Measurements from ENCODE around the gene CCNY.
A peak's percentile ranks its signal among the peaks of the same experiment; 100 is the strongest.

The CCNY gene

GRCh38 chr10:35421553-35422178, 85.4 kb downstream of the CCNY start:
- no peak overlapping the region for H3K18ac ChIP-seq (ENCODE audit: low read length)
- no peak overlapping the region for H3K9ac ChIP-seq (ENCODE audit: low read depth, low read length, poor library complexity)
- no peak overlapping the region for H2BK15ac ChIP-seq (ENCODE audit: low read length)
- no peak overlapping the region for H2BK5ac ChIP-seq (ENCODE audit: low read length)
- no peak overlapping the region for H3K4me2 ChIP-seq (ENCODE audit: insufficient read depth, low read length, poor library complexity, severe bottlenecking)
- H2AK5ac ChIP-seq (ENCODE audit: low read depth, low read length) = no peak overlapping the region
- peaks cover 7% of the 10 kb centered on the region for H3K79me1 ChIP-seq (ENCODE audit: low read depth, low read length)
- no peak overlapping the region for H3K14ac ChIP-seq (ENCODE audit: low read length)
- DNase-seq (ENCODE audit: low spot score) = no peak
- H3K27ac ChIP-seq (replicated peaks; ENCODE audit: low read length) = peak overlapping the region; percentile 10
- H3K9me3 ChIP-seq (replicated peaks in 1 of 2; ENCODE audit: control insufficient read depth in 2 of 2, insufficient read depth in 1 of 2, low read depth in 1 of 2, low read length in 2 of 2) = no peaks in the 10 kb centered on the region
- H4K91ac ChIP-seq (ENCODE audit: low read depth, low read length, poor library complexity) = no peak overlapping the region
- H3K27me3 ChIP-seq (ENCODE audit: control insufficient read depth in 3 of 3, insufficient read depth in 3 of 3, low read depth in 1 of 3, low read length in 3 of 3) = no peaks in the 10 kb centered on the region
- no peak overlapping the region for H2BK12ac ChIP-seq (ENCODE audit: low read length)
- WGBS, 2 donors (ENCODE audit: extremely low coverage in 2 of 2, insufficient read length in 2 of 2, insufficient replicate concordance in 1 of 2) = no CpG with 5 or more reads among the region's 5 CpGs
- no peak overlapping the region for H3K23ac ChIP-seq (ENCODE audit: low read depth, low read length, poor library complexity)
- no peak overlapping the region for H3K4ac ChIP-seq (ENCODE audit: low read length)
- H3K36me3 ChIP-seq (replicated peaks in 1 of 2; ENCODE audit: control insufficient read depth in 2 of 2, insufficient read depth in 2 of 2, low read length in 2 of 2) = peaks cover 0 to 4% of the 10 kb centered on the region in 2 donors
- H4K8ac ChIP-seq (ENCODE audit: low read depth, low read length) = no peak overlapping the region
- H3K4me3 ChIP-seq (ENCODE audit: low read length in 2 of 2) = no peak overlapping the region
- H2AFZ ChIP-seq (ENCODE audit: low read length) = no peak overlapping the region
- peaks cover 31 to 60% of the 10 kb centered on the region in 2 donors for H3K4me1 ChIP-seq (ENCODE audit: control insufficient read depth in 2 of 2, insufficient read depth in 1 of 2, low read depth in 1 of 2, low read length in 2 of 2)
- H2BK120ac ChIP-seq (ENCODE audit: low read depth, low read length) = no peak overlapping the region

GRCh38 chr10:35422228-35422627, 85.9 kb downstream of the CCNY start:
- Histone ChIP-seq H3K27ac (replicated peaks; ENCODE audit: low read length) (no peak overlapping the region), H3K4me3 (ENCODE audit: low read length in 2 of 2) (no peak overlapping the region), H3K4me1 (ENCODE audit: control insufficient read depth in 2 of 2, insufficient read depth in 1 of 2, low read depth in 1 of 2, low read length in 2 of 2) (peaks cover 27 to 59% of the 10 kb centered on the region in 2 donors), H3K36me3 (replicated peaks in 1 of 2; ENCODE audit: control insufficient read depth in 2 of 2, insufficient read depth in 2 of 2, low read length in 2 of 2) (peaks cover 0 to 4% of the 10 kb centered on the region in 2 donors), H4K8ac (ENCODE audit: low read depth, low read length) (no peak overlapping the region), H3K14ac (ENCODE audit: low read length) (no peak overlapping the region), H3K79me1 (ENCODE audit: low read depth, low read length) (peaks cover 7% of the 10 kb centered on the region), H3K4me2 (ENCODE audit: insufficient read depth, low read length, poor library complexity, severe bottlenecking) (no peak overlapping the region), H3K27me3 (ENCODE audit: control insufficient read depth in 3 of 3, insufficient read depth in 3 of 3, low read depth in 1 of 3, low read length in 3 of 3) (no peaks in the 10 kb centered on the region), H2AK5ac (ENCODE audit: low read depth, low read length) (no peak overlapping the region), H3K23ac (ENCODE audit: low read depth, low read length, poor library complexity) (no peak overlapping the region), H2BK5ac (ENCODE audit: low read length) (no peak overlapping the region), H3K9ac (ENCODE audit: low read depth, low read length, poor library complexity) (no peak overlapping the region), H3K4ac (ENCODE audit: low read length) (no peak overlapping the region), H2BK120ac (ENCODE audit: low read depth, low read length) (no peak overlapping the region), H2BK15ac (ENCODE audit: low read length) (no peak overlapping the region), H3K18ac (ENCODE audit: low read length) (no peak overlapping the region), H3K9me3 (replicated peaks in 1 of 2; ENCODE audit: control insufficient read depth in 2 of 2, insufficient read depth in 1 of 2, low read depth in 1 of 2, low read length in 2 of 2) (no peaks in the 10 kb centered on the region), H2BK12ac (ENCODE audit: low read length) (no peak overlapping the region), H4K91ac (ENCODE audit: low read depth, low read length, poor library complexity) (no peak overlapping the region), H2AFZ (ENCODE audit: low read length) (no peak overlapping the region)
- WGBS, 2 donors (ENCODE audit: extremely low coverage in 2 of 2, insufficient read length in 2 of 2, insufficient replicate concordance in 1 of 2) = no CpG with 5 or more reads among the region's 5 CpGs
- peak; percentile 40 for DNase-seq (ENCODE audit: low spot score)

- Histone ChIP-seq H3K27ac (replicated peaks; ENCODE audit: low read length) (no peak overlapping the region), H3K9me3 (replicated peaks in 1 of 2; ENCODE audit: control insufficient read depth in 2 of 2, insufficient read depth in 1 of 2, low read depth in 1 of 2, low read length in 2 of 2) (no peaks in the 10 kb centered on the region), H2BK12ac (ENCODE audit: low read length) (no peak overlapping the region), H3K27me3 (ENCODE audit: control insufficient read depth in 3 of 3, insufficient read depth in 3 of 3, low read depth in 1 of 3, low read length in 3 of 3) (no peaks in the 10 kb centered on the region), H2BK120ac (ENCODE audit: low read depth, low read length) (no peak overlapping the region), H3K9ac (ENCODE audit: low read depth, low read length, poor library complexity) (no peak overlapping the region), H2AK5ac (ENCODE audit: low read depth, low read length) (no peak overlapping the region), H3K4me3 (ENCODE audit: low read length in 2 of 2) (no peak overlapping the region), H3K23ac (ENCODE audit: low read depth, low read length, poor library complexity) (no peak overlapping the region), H4K8ac (ENCODE audit: low read depth, low read length) (no peak overlapping the region), H3K36me3 (replicated peaks in 1 of 2; ENCODE audit: control insufficient read depth in 2 of 2, insufficient read depth in 2 of 2, low read length in 2 of 2) (peaks cover 0 to 2% of the 10 kb centered on the region in 2 donors), H2BK15ac (ENCODE audit: low read length) (no peak overlapping the region), H3K18ac (ENCODE audit: low read length) (no peak overlapping the region), H3K79me1 (ENCODE audit: low read depth, low read length) (peaks cover 7% of the 10 kb centered on the region), H3K14ac (ENCODE audit: low read length) (no peak overlapping the region), H3K4ac (ENCODE audit: low read length) (no peak overlapping the region), H3K4me1 (ENCODE audit: control insufficient read depth in 2 of 2, insufficient read depth in 1 of 2, low read depth in 1 of 2, low read length in 2 of 2) (peaks cover 24 to 59% of the 10 kb centered on the region in 2 donors), H4K91ac (ENCODE audit: low read depth, low read length, poor library complexity) (no peak overlapping the region), H3K4me2 (ENCODE audit: insufficient read depth, low read length, poor library complexity, severe bottlenecking) (no peak overlapping the region), H2BK5ac (ENCODE audit: low read length) (no peak overlapping the region), H2AFZ (ENCODE audit: low read length) (no peak overlapping the region)
- no CpG with 5 or more reads among the region's 11 CpGs for WGBS, 2 donors (ENCODE audit: extremely low coverage in 2 of 2, insufficient read length in 2 of 2, insufficient replicate concordance in 1 of 2)
- DNase-seq (ENCODE audit: low spot score) = no peak
Observed at GRCh38 chr10:35423505-35424306, 87.4 kb downstream of the CCNY start.

- no peak for DNase-seq (ENCODE audit: low spot score)
- H2BK5ac ChIP-seq (ENCODE audit: low read length) = no peak overlapping the region
- no peaks in the 10 kb centered on the region for H3K27me3 ChIP-seq (ENCODE audit: control insufficient read depth in 3 of 3, insufficient read depth in 3 of 3, low read depth in 1 of 3, low read length in 3 of 3)
- no peak overlapping the region for H3K4me3 ChIP-seq (ENCODE audit: low read length in 2 of 2)
- no peak overlapping the region for H3K27ac ChIP-seq (replicated peaks; ENCODE audit: low read length)
- WGBS, 2 donors (ENCODE audit: extremely low coverage in 2 of 2, insufficient read length in 2 of 2, insufficient replicate concordance in 1 of 2) = no CpG with 5 or more reads among the region's 8 CpGs
- no peaks in the 10 kb centered on the region for H3K9me3 ChIP-seq (replicated peaks in 1 of 2; ENCODE audit: control insufficient read depth in 2 of 2, insufficient read depth in 1 of 2, low read depth in 1 of 2, low read length in 2 of 2)
- H2BK12ac ChIP-seq (ENCODE audit: low read length) = no peak overlapping the region
- peaks cover 24 to 59% of the 10 kb centered on the region in 2 donors for H3K4me1 ChIP-seq (ENCODE audit: control insufficient read depth in 2 of 2, insufficient read depth in 1 of 2, low read depth in 1 of 2, low read length in 2 of 2)
- H4K8ac ChIP-seq (ENCODE audit: low read depth, low read length) = no peak overlapping the region
- no peak overlapping the region for H3K4me2 ChIP-seq (ENCODE audit: insufficient read depth, low read length, poor library complexity, severe bottlenecking)
- no peak overlapping the region for H2AK5ac ChIP-seq (ENCODE audit: low read depth, low read length)
- no peak overlapping the region for H2BK15ac ChIP-seq (ENCODE audit: low read length)
- peaks cover 0 to 2% of the 10 kb centered on the region in 2 donors for H3K36me3 ChIP-seq (replicated peaks in 1 of 2; ENCODE audit: control insufficient read depth in 2 of 2, insufficient read depth in 2 of 2, low read length in 2 of 2)
- H2BK120ac ChIP-seq (ENCODE audit: low read depth, low read length) = no peak overlapping the region
- peaks cover 7% of the 10 kb centered on the region for H3K79me1 ChIP-seq (ENCODE audit: low read depth, low read length)
- no peak overlapping the region for H3K14ac ChIP-seq (ENCODE audit: low read length)
- H4K91ac ChIP-seq (ENCODE audit: low read depth, low read length, poor library complexity) = no peak overlapping the region
- no peak overlapping the region for H3K9ac ChIP-seq (ENCODE audit: low read depth, low read length, poor library complexity)
- no peak overlapping the region for H3K4ac ChIP-seq (ENCODE audit: low read length)
- H3K23ac ChIP-seq (ENCODE audit: low read depth, low read length, poor library complexity) = no peak overlapping the region
- no peak overlapping the region for H3K18ac ChIP-seq (ENCODE audit: low read length)
- H2AFZ ChIP-seq (ENCODE audit: low read length) = no peak overlapping the region
Observed at GRCh38 chr10:35424680-35425285, 88.5 kb downstream of the CCNY start.
